IPS-20b (cell line): Measurements from ENCODE around the gene FAN1.

Experiments
- H3K27ac ChIP-seq: one replicate; pipeline ENCODE4 v1.5.1; 2013; ENCODE audit warnings: low read length
- H3K27me3 ChIP-seq: 2 replicates; pipeline ENCODE4 v1.6.1; 2013; ENCODE audit warnings: mild to moderate bottlenecking, low read length, inconsistent platforms; ENCODE audit not compliant: insufficient read depth
- H3K36me3 ChIP-seq: 2 replicates; pipeline ENCODE4 v1.6.1; 2013; ENCODE audit warnings: low read depth, mild to moderate bottlenecking, inconsistent platforms, low read length, moderate library complexity; ENCODE audit not compliant: insufficient read depth
- H3K4me1 ChIP-seq: 2 replicates; pipeline ENCODE4 v1.6.1; 2013; ENCODE audit warnings: mild to moderate bottlenecking, control low read depth, inconsistent platforms, low read length, moderate library complexity; ENCODE audit not compliant: insufficient read depth
- H3K4me3 ChIP-seq: 2 replicates; pipeline ENCODE4 v1.5.1; 2013; ENCODE audit warnings: mild to moderate bottlenecking, low read length, inconsistent platforms
- H3K9ac ChIP-seq: 2 replicates; pipeline ENCODE4 v1.6.1; 2013; ENCODE audit warnings: low read depth, mild to moderate bottlenecking, inconsistent platforms, low read length, moderate library complexity
- H3K9me3 ChIP-seq: 2 replicates; pipeline ENCODE4 v1.6.1; 2013; ENCODE audit warnings: mild to moderate bottlenecking, low read depth, low read length, inconsistent platforms; ENCODE audit not compliant: insufficient read depth

FAN1 gene

DNA sequence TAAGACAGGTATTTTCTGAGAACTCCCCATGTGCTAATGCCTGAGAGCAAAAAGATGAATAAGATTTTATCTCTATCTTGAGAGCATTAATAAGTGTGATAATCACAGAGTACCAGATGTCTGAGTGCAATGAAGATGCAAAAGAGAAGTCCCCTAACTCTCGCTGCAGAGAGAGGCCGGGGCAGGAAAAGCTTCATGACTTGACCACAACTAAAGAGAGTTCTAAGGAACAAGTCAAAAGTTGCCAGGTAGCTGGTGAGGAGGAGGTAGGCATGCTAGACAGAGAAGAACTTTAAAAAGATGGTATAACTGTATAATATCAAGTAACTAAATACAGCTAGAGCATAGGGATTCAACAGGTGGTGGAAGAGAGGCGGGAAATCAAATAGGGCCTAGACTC lies 58.9 kb downstream of the FAN1 start:
- Histone ChIP-seq H3K4me1 (no peaks in the 10 kb centered on the region), H3K4me3 (no peak overlapping the region), H3K9me3 (no peaks in the 10 kb centered on the region), H3K36me3 (peaks cover 47% of the 10 kb centered on the region), H3K27me3 (no peaks in the 10 kb centered on the region), H3K27ac (no peak overlapping the region), H3K9ac (no peak overlapping the region)

DNA sequence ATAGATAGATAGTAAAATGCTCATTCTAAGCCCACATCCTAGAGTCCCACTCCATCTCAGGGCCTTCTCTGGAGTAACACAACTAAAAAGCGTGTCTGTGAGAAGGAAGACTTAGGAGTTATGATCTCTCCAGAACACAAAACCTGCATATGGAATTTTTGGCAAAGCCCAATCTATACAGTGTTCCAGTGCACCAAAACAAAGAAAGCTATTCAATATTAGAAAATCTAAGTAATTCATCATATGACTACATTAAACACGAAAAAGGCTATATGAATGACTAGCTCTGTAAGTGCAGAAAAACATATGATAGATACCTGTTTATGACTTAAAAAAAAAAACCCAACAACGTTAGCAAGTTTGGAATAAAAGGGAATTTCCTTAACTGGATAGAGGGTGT lies 60.0 kb downstream of the FAN1 start:
- Histone ChIP-seq H3K27me3 (no peaks in the 10 kb centered on the region), H3K9ac (no peak overlapping the region), H3K4me3 (no peak overlapping the region), H3K9me3 (no peaks in the 10 kb centered on the region), H3K27ac (no peak overlapping the region), H3K36me3 (peaks cover 37% of the 10 kb centered on the region), H3K4me1 (no peaks in the 10 kb centered on the region)

DNA sequence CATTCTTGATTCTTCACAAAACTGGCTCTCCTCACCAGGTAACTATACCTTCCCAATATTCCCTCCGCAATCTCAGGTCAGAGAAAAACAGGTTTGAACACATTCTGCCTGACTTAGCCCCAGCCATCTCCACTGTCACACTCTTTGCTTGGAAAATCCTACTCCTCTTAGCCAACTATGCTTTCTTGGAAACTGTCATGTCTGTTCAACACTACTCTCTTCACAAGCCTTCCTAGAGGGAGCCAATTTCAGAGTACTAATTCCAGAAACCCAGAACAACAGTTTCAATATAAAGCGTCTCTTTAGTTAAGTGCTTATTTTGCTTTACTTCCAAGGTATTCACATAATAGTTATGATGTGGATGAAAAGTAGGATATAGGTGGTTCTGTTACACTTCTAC lies 66.0 kb downstream of the FAN1 start:
- H3K9ac ChIP-seq, result no peak overlapping the region
- H3K4me1 ChIP-seq, result peaks cover 7% of the 10 kb centered on the region; the same call in 1 of the 2 replicates
- no peaks in the 10 kb centered on the region for H3K9me3 ChIP-seq
- H3K27me3 ChIP-seq, result no peaks in the 10 kb centered on the region
- H3K27ac ChIP-seq, result no peak overlapping the region
- H3K36me3 ChIP-seq, result peaks cover 22% of the 10 kb centered on the region
- no peak overlapping the region for H3K4me3 ChIP-seq

DNA sequence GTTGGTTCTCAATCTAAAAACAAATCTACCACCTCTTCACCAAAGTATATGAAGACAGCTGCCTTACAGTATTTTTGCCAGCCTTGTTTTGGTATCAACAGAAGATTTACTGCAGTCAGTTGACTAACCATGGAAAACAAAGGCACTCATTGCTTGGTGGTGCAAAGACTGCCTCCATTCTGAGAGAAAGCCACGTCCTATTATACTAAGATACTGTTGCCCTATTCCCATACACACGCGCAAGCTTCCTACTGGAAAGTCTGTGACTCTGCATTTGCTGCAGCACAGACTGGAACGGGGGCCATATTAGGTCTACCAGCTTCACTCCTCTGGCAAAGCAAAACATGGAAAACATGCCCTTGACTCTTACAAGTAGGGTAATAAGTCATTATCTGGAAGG lies 69.7 kb downstream of the FAN1 start:
- H3K9ac ChIP-seq, result no peak overlapping the region
- no peaks in the 10 kb centered on the region for H3K9me3 ChIP-seq
- peaks cover 17% of the 10 kb centered on the region for H3K36me3 ChIP-seq
- no peak overlapping the region for H3K27ac ChIP-seq
- no peak overlapping the region for H3K4me3 ChIP-seq
- H3K4me1 ChIP-seq, result peaks cover 7% of the 10 kb centered on the region; the same call in 1 of the 2 replicates
- H3K27me3 ChIP-seq, result no peaks in the 10 kb centered on the region

DNA sequence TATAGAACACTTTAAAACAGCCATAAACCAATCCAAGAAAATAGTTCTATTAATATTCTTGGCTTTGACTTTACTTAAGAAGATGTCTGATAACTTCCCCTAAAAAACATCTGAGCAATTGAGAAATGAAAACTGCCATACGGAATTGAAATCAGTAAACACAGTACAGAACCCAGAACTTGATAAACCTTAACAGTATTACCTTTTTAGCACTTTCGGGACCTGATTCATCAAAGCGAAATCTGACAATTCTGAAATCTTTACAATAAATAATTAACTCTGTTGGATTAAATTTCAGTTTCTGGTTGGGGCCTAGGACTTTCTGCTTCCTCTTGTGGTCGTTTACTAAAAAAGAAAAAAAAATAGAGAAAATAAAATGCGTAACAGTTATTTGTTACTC lies 70.4 kb downstream of the FAN1 start:
- Histone ChIP-seq H3K9ac (no peak overlapping the region), H3K4me1 (peaks cover 7% of the 10 kb centered on the region; the same call in 1 of the 2 replicates)

DNA sequence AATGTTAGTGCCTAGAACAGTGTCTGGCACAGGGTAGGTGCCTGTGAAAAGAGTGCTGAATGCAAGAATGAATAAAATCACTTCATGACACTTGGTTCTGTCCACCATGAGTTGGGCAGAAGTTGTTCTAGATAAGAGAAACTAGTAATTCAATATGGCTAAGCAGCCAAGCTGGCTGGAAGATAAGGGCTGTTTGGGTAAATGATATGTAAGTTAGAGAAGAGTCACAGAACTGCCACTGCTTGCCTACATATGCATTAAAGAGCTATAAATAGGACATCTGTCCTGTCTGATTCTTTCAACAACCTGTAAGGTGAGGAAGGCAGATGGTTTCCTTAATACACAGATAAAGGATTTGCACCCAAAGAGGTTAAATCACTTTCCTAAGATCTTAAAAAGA lies 74.6 kb downstream of the FAN1 start:
- Histone ChIP-seq H3K9me3 (no peaks in the 10 kb centered on the region), H3K9ac (no peak overlapping the region), H3K27ac (no peak overlapping the region), H3K27me3 (no peaks in the 10 kb centered on the region), H3K4me3 (no peak overlapping the region), H3K36me3 (peaks cover 26% of the 10 kb centered on the region), H3K4me1 (no peaks in the 10 kb centered on the region)

More for the DNA sequence above, 70.4 kb downstream of the FAN1 start:
- Histone ChIP-seq H3K9me3 (no peaks in the 10 kb centered on the region), H3K27me3 (no peaks in the 10 kb centered on the region), H3K27ac (no peak overlapping the region), H3K36me3 (peaks cover 17% of the 10 kb centered on the region), H3K4me3 (no peak overlapping the region)

DNA sequence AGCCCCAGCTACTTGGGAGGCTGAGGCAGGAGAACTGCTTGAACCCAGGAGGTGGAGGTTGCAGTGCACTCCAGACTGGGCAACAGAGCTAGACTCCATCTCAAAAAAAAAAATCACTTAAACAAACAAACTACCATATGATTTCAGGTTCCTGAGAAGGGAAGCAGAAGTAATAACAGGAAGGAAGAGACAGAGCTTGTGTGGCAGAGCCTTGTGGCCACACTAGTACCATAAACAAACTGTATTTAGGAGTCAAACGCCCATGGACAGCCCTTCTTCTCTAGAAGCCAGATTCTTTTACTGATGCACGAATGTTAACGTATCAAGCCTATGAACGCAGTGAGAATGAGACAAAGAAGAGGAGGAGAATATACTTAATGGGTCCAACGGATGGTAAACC lies 75.7 kb downstream of the FAN1 start:
- no peak overlapping the region for H3K27ac ChIP-seq
- H3K9ac ChIP-seq, result no peak overlapping the region

DNA sequence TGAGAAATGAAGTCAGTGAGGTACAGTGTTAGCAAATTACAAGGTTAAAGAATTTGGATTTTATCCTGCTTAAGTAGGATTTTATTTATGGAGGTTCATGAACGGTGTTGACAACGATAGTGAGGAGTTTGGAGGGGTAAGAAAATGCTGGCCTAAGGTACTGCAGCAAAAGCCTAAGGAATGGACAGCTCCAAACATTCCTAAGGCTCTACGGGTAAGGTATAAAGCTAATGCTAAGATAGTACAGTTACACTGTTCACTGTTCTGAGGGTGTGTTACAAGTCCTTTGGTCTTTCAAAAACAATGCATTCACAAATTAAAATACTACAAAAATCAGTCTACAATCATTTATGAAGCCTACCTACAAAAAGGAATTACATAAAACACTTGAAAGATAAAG lies 80.4 kb downstream of the FAN1 start:
- Histone ChIP-seq H3K9me3 (no peaks in the 10 kb centered on the region), H3K4me3 (no peak overlapping the region), H3K27ac (no peak overlapping the region), H3K36me3 (peaks cover 22% of the 10 kb centered on the region), H3K27me3 (no peaks in the 10 kb centered on the region), H3K9ac (no peak overlapping the region), H3K4me1 (no peaks in the 10 kb centered on the region; the same call in 1 of the 2 replicates)

More for the DNA sequence above, 75.7 kb downstream of the FAN1 start:
- no peak overlapping the region for H3K4me3 ChIP-seq
- no peaks in the 10 kb centered on the region for H3K27me3 ChIP-seq
- no peaks in the 10 kb centered on the region for H3K9me3 ChIP-seq
- no peaks in the 10 kb centered on the region for H3K4me1 ChIP-seq
- peaks cover 17% of the 10 kb centered on the region for H3K36me3 ChIP-seq

DNA sequence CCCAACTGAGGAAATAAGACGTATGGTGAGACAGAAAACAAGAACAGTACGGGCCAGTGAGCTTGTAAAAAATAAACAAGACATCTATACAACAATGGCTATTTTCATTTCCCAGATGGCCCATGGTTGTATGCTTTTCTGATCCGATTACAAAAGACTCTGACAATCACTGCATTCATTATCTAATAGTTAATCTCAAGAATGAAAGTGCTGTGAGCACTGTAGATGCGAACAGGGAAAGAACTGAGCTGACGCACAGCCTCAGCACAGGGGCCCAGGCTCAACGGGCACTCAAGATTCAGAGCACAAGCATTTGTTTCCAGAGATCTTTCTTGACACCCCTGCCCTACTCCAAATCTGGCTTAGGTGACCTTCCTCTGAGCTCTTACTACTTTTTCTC lies 80.8 kb downstream of the FAN1 start:
- H3K4me1 ChIP-seq, result no peaks in the 10 kb centered on the region; the same call in 1 of the 2 replicates
- H3K27me3 ChIP-seq, result no peaks in the 10 kb centered on the region
- no peak overlapping the region for H3K4me3 ChIP-seq
- no peaks in the 10 kb centered on the region for H3K9me3 ChIP-seq
- peaks cover 22% of the 10 kb centered on the region for H3K36me3 ChIP-seq
- H3K27ac ChIP-seq, result no peak overlapping the region
- H3K9ac ChIP-seq, result no peak overlapping the region

DNA sequence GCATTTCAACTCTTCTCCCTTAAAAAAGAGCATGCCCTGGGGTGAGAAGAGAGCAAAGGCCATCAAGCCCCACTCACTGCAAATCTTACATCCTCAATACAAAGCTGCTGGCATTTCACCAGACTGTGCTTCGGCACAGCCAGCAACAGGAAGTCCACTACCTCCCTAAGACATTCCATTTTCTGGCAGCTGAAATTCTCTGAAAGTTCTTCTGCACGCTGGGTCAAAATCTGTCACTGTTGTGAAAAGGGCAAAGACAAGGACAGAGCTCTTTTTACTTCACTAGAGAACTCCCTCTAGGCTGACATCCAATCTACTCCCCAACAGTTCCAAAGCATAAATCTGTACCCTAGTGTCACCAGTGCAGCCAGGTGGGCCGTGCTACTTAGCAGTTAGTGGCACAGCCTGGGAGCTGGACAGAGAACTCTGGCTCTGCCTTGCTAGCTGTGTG lies 81.4 kb downstream of the FAN1 start:
- Histone ChIP-seq H3K9me3 (no peaks in the 10 kb centered on the region), H3K4me3 (no peak overlapping the region), H3K9ac (no peak overlapping the region), H3K27me3 (no peaks in the 10 kb centered on the region), H3K36me3 (peaks cover 21% of the 10 kb centered on the region), H3K4me1 (peaks cover under 1% of the 10 kb centered on the region; the same call in 1 of the 2 replicates), H3K27ac (no peak overlapping the region)

DNA sequence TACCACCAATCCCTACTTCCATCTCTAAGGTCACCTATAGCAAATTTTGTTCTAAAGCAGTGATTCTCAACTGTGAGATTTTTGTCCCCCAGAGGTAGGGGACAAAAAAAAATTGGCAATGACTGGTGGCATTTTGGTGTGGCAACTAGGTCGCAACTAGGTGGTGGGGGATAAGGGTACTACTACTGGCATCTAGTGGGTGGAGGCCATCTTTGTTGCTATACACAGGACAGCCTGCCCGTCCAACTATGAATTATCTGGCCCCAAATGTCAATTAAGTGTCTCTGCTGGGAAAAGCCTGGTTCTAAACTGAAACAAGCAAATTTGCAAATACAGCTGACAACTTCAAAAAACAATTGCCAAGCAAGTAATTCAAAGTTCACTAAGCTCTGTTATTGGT lies 86.3 kb downstream of the FAN1 start:
- H3K36me3 ChIP-seq, result peaks cover 12% of the 10 kb centered on the region
- H3K27me3 ChIP-seq, result no peaks in the 10 kb centered on the region
- H3K4me3 ChIP-seq, result peak overlapping the region; percentile 78
- no peaks in the 10 kb centered on the region for H3K9me3 ChIP-seq
- no peak overlapping the region for H3K9ac ChIP-seq
- no peak overlapping the region for H3K27ac ChIP-seq
- H3K4me1 ChIP-seq, result peaks cover 5% of the 10 kb centered on the region

DNA sequence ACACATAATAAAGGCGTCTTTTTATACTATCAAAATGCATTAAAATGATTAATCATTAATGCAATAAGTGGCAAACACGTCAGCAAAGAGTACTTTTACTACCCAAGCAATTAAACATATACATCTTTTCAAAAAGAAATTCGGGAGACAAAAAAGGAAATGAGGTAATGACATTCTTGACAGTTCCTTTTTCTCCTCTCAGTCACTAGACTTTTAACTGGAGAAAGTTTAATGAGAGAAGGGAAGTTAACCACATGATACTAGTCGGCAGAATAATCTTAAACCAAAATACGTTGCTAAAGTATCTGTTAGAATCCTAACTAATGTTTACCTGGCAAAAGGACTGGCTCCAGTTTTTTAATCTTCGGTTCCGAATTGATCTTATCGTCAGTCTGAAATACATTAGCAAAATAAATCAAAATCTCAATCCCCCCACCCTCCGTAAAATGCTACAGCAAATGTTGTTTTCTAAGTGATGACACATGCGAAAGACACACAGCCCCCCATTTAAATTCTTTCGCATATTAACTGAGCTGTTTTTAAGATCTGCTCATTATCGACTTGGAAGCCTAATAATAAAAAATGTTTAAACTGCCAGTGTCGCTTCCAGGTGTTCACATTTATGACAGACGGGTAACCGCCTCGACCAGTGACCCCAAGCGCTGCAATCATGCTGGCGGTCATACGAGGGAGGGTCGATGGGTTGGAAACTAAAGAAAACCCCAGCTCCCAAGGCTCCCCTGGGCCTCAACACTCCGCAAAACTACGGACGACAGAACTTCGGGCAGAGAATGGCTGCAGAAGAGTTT lies 86.9 kb downstream of the FAN1 start:
- peaks cover 5% of the 10 kb centered on the region; the same call in 1 of the 2 replicates for H3K4me1 ChIP-seq
- H3K4me3 ChIP-seq, result peak overlapping the region; percentile 78
- H3K36me3 ChIP-seq, result peaks cover 6% of the 10 kb centered on the region
- no peaks in the 10 kb centered on the region for H3K27me3 ChIP-seq
- no peak overlapping the region for H3K27ac ChIP-seq
- H3K9ac ChIP-seq, result peak overlapping the region; percentile 85
- H3K9me3 ChIP-seq, result no peaks in the 10 kb centered on the region
